Fibroblast of villous mesenchyme (primary cell): ENCODE measurements around the gene STRIT1. TPM values are rescaled to one million over a fixed set of nuclear protein-coding genes. Genes with fewer than 3 reads are reported as not detected.

Experiments
- DNase-seq: peaks from one replicate; pipeline ENCODE4 v3.0.0-alpha.2; 2010; ENCODE audit warnings: low read depth
- H3K4me3 ChIP-seq: 2 replicates; pipeline ENCODE4 v1.5.1; 2011; ENCODE audit warnings: low read depth, mild to moderate bottlenecking, low read length
- total RNA-seq: library from RNA; depleted of rRNA; stranded (reverse); fragments of >200 nt; gene quantifications from 2 replicates; pipeline ENCODE4 v1.2.3, GENCODE V29; 2012
- TF ChIP-seq, protein P1 (sequence below): IDR thresholded peaks from 2 replicates; pipeline ENCODE4 v1.5.1; 2012; ENCODE audit warnings: low read depth, mild to moderate bottlenecking, low read length; ENCODE audit not compliant: insufficient read depth

STRIT1 gene
- total RNA-seq: not detected in 2 replicates

- H3K4me3 ChIP-seq: no peak within 1 kb of the TSS
- TF ChIP-seq, protein P1, sequence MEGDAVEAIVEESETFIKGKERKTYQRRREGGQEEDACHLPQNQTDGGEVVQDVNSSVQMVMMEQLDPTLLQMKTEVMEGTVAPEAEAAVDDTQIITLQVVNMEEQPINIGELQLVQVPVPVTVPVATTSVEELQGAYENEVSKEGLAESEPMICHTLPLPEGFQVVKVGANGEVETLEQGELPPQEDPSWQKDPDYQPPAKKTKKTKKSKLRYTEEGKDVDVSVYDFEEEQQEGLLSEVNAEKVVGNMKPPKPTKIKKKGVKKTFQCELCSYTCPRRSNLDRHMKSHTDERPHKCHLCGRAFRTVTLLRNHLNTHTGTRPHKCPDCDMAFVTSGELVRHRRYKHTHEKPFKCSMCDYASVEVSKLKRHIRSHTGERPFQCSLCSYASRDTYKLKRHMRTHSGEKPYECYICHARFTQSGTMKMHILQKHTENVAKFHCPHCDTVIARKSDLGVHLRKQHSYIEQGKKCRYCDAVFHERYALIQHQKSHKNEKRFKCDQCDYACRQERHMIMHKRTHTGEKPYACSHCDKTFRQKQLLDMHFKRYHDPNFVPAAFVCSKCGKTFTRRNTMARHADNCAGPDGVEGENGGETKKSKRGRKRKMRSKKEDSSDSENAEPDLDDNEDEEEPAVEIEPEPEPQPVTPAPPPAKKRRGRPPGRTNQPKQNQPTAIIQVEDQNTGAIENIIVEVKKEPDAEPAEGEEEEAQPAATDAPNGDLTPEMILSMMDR: no peak
- DNase-seq: no peak
Observed at GRCh38 chr3:155293516-155293915, at the start of gene STRIT1. TSS of gene STRIT1 (minus strand) at chr3:155293683.

GRCh38 chr3:155342344-155342743 lies 48.9 kb upstream of the STRIT1 start:
- no peak overlapping the region for H3K4me3 ChIP-seq
- DNase-seq: no peak
- TF ChIP-seq, protein P1: no peak

DNA sequence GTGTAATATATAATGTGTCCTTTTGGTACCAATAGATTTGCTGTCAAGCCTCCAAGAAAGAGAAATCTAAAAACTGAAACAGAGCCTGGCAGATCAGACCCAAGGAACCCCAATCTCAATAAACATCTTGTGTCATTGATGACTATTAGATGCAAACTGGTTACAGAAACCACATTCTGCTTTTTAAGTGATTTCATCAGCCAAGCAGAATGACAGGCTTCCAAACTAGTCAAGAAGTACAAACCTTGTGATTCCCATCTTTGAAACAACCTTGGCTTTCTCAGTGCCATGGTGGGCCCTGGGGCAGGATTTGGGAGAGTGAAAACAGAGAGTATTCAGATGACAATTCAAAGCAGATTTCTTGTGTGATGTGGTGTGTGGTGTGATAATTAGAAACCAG lies 45.6 kb upstream of the STRIT1 start:
- DNase-seq: no peak
- TF ChIP-seq, protein P1: no peak
- H3K4me3 ChIP-seq: no peak overlapping the region

DNA sequence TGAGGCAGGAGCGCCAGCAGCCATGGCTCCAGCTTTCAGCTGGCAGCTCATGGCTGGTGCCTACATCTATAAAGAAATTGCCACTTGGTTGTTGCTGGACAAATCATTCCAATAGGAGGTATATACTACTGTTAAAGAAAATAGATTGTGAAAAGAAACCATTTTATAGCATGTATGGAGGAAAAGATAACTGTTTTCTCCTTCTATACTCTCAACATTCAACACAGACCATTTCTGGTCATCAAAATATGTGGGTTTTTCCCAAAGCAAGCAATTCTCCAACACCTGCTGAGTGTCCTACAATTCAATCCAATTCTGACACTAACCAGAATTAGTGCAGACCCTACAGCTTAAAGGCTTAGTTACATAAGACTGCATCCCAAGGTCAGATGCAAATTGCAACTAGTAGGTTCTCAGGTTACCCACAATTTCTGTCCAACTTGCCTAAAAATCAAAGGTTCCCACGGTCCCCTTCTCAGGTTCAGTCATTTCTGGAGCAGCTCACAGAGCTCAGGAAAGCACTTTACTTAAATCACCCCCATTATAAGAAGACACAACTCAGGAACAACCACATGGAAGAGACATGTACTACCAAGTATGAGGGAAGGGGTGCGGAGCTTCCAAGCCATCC lies 42.4 kb upstream of the STRIT1 start:
- no peak for DNase-seq
- TF ChIP-seq, protein P1: no peak
- no peak overlapping the region for H3K4me3 ChIP-seq

- no peak for DNase-seq
- H3K4me3 ChIP-seq: no peak overlapping the region
- TF ChIP-seq, protein P1: no peak
Observed at GRCh38 chr3:155334914-155335723, 41.6 kb upstream of the STRIT1 start.

GRCh38 chr3:155334215-155334913 lies 40.9 kb upstream of the STRIT1 start:
- TF ChIP-seq, protein P1: no peak
- H3K4me3 ChIP-seq: no peak overlapping the region
- DNase-seq: no peak
